Raji (cell line): Measurements from ENCODE around the gene TBC1D19.

Source experiments
- POLR2A ChIP-seq: IDR thresholded peaks from 2 replicates; pipeline ENCODE4 v1.6.1; 2011; ENCODE audit warnings: low read depth, low read length, control low read depth; ENCODE audit not compliant: insufficient read depth

TBC1D19 gene

DNA sequence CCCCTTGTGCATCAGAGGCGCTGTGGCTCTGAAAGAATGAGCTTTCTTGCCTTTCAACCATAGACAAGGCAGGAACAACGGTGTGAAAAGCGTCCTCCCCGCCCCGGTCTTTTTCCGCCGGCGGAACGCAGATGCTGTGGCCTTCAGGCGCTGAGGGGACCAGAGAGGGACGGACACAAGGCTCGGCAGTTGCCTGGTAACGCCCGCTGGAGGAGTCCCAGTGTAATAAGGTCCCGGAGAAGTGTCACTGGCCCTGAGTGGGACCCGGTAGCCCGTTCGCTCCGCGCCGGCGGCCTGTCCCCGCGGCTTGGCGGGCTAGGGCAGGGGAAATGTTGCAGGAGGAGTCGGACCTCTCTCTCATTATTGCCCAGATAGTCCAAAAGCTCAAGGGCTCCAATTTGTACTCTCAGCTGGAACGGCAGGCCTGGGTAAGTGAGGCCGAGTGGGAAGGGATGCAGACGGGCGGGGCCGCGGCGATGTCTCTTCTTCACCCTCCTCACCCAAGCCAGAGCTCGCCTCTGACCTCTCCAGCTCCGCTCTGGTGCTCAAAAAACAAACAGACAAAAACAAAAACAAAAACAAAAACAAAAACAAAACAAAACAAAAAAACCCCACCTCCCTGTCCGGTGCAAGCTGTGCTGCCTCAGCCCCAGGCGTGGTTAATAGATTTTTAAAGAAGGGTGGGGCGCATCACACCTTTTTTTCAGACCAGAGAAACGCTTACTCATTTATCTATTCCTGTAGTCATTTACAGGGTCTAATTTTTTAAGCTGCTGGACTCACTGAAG, at the start of gene TBC1D19:
Gene TBC1D19, plus strand, starts transcription at position 220 of the 788 bp plus-strand sequence. Its CDS starts 110 bp downstream, at position 330.
- peak; percentile 65 for TF ChIP-seq POLR2A

DNA sequence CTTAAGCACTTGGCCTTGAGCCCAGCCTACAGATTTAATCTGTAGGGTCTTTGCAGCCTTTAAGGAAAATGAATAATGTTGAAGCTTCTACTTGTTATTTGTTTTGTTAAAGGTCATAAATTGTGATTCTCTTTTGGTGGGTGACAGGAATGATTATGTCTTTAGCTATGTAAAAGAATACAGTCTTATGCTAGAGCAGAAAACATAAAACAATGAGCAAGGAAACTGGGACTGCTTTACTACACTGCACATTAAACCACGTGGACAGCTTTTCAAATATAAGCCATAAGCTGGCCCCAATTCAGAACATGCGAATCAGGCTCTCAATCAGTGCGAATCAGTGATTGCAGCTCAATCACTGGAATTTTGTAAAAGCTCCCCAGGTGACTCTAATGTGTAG, 40.9 kb upstream of the TBC1D19 start:
- no peak for TF ChIP-seq POLR2A

- TF ChIP-seq POLR2A: no peak
Measured at GRCh38 chr4:26544421-26544820, 39.5 kb upstream of the TBC1D19 start.

GRCh38 chr4:26557164-26557563, 26.7 kb upstream of the TBC1D19 start:
- no peak for TF ChIP-seq POLR2A

DNA sequence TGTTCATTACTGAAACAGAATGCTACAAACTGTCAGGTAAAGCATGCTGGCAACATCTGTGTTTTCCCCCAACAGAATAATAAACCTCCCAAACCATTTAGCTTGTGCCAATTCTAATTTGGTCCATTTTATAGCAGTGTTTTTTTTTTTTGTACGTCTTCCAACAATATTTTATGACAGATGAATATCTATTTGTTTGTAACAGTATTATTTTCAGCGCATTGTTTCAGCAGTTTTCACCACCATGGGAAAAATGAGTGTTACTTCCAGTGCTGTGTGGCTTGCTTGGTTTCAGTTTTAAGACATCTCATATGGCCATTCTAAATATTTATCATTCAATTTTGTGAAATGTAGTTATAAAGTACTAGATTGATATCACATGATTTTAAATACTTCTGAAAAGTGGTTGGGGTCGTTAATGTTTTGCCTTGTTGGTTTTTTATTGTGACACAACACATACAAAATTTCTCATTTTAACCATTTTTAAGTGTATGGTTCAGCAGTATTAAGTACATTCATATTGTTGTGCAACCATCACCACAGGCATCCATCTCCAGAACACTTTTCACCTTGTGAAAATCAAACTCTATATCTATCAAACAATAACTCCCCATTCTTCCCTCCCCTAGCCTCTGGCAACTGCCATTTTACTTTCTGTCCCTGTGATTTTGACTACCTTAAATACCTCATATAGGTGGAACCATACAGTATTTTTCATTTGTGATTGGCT, 25.6 kb upstream of the TBC1D19 start:
- TF ChIP-seq POLR2A: no peak

GRCh38 chr4:26566133-26566532, 17.8 kb upstream of the TBC1D19 start:
- TF ChIP-seq POLR2A: no peak

GRCh38 chr4:26568446-26568994, 15.4 kb upstream of the TBC1D19 start:
- TF ChIP-seq POLR2A: no peak

GRCh38 chr4:26570596-26570995, 13.3 kb upstream of the TBC1D19 start:
- TF ChIP-seq POLR2A: no peak

DNA sequence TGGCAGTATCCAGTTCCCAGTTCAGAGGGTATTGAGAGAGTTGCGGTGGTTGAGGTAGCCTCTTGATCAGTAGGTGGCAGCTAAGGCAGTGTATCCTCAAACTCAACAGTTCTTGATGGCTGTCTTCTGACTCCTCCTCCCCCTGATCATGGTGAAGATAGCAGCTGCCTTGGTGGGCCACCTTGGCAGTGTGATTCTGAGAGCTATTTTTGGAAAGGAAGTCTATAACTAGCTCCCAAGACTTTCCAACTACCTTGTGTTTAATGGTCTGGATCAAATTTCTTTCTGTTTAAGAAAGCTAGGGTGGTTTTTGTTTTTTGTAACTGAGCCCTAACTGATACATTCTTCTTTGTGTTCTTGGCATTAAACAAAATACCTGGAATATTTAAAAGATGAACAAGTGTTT, 10.5 kb upstream of the TBC1D19 start:
- no peak for TF ChIP-seq POLR2A

DNA sequence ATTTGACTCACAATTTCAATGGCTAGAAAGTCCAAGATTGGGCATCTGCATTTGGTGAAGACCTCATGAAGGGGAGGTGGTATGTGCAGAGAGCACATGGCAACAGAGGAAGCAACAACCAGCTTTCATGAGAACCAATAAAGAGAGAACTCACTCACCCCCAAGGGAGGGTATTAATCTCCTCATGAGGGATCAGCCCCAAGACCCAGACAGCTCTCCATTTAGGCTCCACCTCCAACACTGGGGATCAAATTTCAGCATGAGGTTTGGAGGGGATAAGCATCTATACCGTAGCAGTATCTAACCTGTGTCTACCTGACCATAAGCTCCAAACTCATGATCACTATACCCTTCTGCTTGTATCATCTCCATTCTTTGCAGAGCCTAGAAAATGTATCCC, 9.3 kb upstream of the TBC1D19 start:
- no peak for TF ChIP-seq POLR2A

- TF ChIP-seq POLR2A: no peak
Measured at GRCh38 chr4:26576231-26576739, 7.6 kb upstream of the TBC1D19 start.

DNA sequence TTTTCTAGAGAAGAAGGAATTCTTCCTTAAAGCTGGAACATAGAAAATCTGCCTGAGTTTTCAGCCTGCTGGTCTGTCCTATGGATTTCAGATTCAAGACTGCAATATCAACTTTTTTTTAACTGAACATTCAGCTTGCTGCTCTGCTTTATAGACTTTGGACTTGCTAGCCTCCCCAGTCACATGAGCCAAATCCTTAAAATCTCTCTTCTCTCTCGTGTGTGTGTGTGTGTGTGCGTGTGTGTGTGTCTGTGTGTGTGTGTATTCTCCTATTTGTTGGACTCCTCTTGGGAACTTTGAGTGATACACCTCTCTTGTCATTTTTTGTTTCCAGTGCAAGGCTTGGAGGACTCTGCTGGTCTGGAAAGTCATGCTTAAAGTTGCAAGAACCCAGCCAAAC, 6.8 kb upstream of the TBC1D19 start:
- no peak for TF ChIP-seq POLR2A

DNA sequence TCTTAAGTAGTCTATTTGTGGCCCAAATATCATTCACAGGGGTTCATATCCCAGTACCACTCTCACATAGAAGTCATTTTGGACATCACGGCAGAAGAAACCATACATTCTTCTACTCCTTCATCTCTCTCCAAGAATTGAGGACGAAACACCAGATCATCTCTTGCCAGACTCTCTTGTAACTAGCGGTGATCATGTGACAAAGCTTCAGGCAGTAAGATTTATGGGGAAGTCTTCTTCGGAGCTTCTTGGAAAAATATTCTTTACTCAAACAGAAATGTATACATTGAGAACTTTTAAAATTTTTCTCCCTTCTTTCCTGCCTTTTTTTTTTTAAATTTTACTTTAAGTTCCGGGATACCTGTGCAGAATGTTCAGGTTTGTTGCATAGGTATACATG, 4.7 kb upstream of the TBC1D19 start:
- no peak for TF ChIP-seq POLR2A

DNA sequence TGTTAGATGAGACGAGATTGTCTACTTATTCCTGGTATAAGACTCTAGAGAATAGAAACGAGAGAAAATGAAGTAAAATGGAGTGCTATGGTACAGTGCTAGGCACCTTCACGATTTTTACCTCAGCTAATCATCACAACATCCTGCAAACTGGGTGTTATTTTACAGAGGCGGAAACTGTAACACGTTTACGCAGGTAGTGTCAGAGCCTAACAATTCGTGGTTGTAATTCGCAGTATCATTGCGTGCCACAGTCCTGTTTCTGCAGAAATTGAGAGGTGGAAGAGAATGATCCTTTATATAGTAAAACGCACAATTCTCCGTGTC, 383 bp upstream of the TBC1D19 start:
- no peak for TF ChIP-seq POLR2A

GRCh38 chr4:26584725-26585124, 841 bp downstream of the TBC1D19 start:
- TF ChIP-seq POLR2A: no peak

DNA sequence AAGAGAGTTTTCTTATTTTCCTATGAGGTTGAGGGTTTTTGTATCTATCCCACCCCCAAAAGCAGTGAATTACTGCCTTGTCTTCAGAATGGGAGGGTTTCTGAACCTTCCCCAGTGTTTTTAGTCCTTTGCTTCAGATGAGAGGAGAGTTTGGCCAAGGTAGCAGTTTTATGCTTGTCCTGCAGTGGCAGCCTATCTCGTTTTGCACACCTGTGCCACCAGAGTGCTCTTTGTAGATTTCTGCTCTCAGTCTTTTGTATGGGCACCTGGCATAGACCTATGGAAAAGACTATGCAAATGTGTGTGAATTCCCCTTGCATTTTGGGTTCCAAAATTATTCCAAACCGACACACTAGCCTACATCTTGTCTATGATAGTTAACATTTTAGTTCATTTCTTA, 5.8 kb downstream of the TBC1D19 start:
- TF ChIP-seq POLR2A: no peak
